RCC 7860 (cell line): ENCODE results near the gene SLC44A4.
A peak's percentile ranks its signal among the peaks of the same experiment; 100 is the strongest.

Experiments used
- DNase-seq: peaks from one replicate; pipeline ENCODE4 v3.0.0-alpha.2; 2015; ENCODE audit warnings: low spot score
- FAIRE-seq: peaks from 2 replicates; lab custom pipeline; 2012; peaks lifted over from hg19 to GRCh38; lab: Jason Lieb, UNC

Gene SLC44A4

GRCh38 chr6:31901953-31902643, 23.3 kb upstream of the SLC44A4 start, which contains the start of gene ZBTB12:
Gene ZBTB12 (minus strand): TSS chr6:31902086. CDS start chr6:31901305, 781 bp downstream.
- DNase-seq (peak; percentile 71), FAIRE-seq (no peak)

GRCh38 chr6:31901415-31901952, 22.7 kb upstream of the SLC44A4 start:
- FAIRE-seq, result no peak
- DNase-seq, result no peak

GRCh38 chr6:31900917-31901414, 22.2 kb upstream of the SLC44A4 start:
- DNase-seq (no peak), FAIRE-seq (no peak)

GRCh38 chr6:31899882-31900722, 21.3 kb upstream of the SLC44A4 start:
- DNase-seq, result no peak

GRCh38 chr6:31899215-31899614, 20.4 kb upstream of the SLC44A4 start:
- no peak for FAIRE-seq
- no peak for DNase-seq

More at GRCh38 chr6:31899882-31900722, 21.3 kb upstream of the SLC44A4 start:
- FAIRE-seq, result no peak

GRCh38 chr6:31898383-31899011, 19.7 kb upstream of the SLC44A4 start:
- no peak for FAIRE-seq
- peak; percentile 12 for DNase-seq

- DNase-seq, result peak; percentile 43
- no peak for FAIRE-seq
Measured at GRCh38 chr6:31897612-31898382, 19.0 kb upstream of the SLC44A4 start, which contains the start of gene EHMT2. Gene EHMT2 (minus strand): TSS chr6:31897698. CDS start chr6:31897677, 21 bp downstream.

- no peak for DNase-seq
- no peak for FAIRE-seq
Measured at GRCh38 chr6:31896856-31897611, 18.2 kb upstream of the SLC44A4 start.

GRCh38 chr6:31896493-31896855, 17.7 kb upstream of the SLC44A4 start:
- FAIRE-seq (no peak), DNase-seq (no peak)

GRCh38 chr6:31892821-31893220, 14.0 kb upstream of the SLC44A4 start:
- DNase-seq (no peak), FAIRE-seq (no peak)

- no peak for FAIRE-seq
- DNase-seq, result no peak
Measured at GRCh38 chr6:31889331-31889972, 10.7 kb upstream of the SLC44A4 start.

- DNase-seq (no peak), FAIRE-seq (no peak)
Measured at GRCh38 chr6:31888276-31889258, 9.8 kb upstream of the SLC44A4 start.

- FAIRE-seq, result no peak
- DNase-seq, result no peak
Measured at GRCh38 chr6:31887173-31888007, 8.6 kb upstream of the SLC44A4 start.

GRCh38 chr6:31886541-31886991, 7.8 kb upstream of the SLC44A4 start:
- DNase-seq (no peak), FAIRE-seq (no peak)

GRCh38 chr6:31884528-31885035, 5.8 kb upstream of the SLC44A4 start:
- DNase-seq (no peak), FAIRE-seq (no peak)

- no peak for FAIRE-seq
- DNase-seq, result no peak
Measured at GRCh38 chr6:31883676-31884075, 4.9 kb upstream of the SLC44A4 start.

- FAIRE-seq, result no peak
- DNase-seq, result no peak
Measured at GRCh38 chr6:31882344-31882743, 3.5 kb upstream of the SLC44A4 start.
